Umbilical cord (tissue), 2 donors: Measurements from ENCODE around the gene UNC13C. TPM values are rescaled to one million over a fixed set of nuclear protein-coding genes. Genes with fewer than 3 reads are reported as not detected.

ENCODE experiments used
- DNase-seq: peaks from one replicate; pipeline ENCODE4 v3.0.0-alpha.2; 2015; ENCODE audit warnings: low spot score
- total RNA-seq: library from RNA; depleted of rRNA; stranded (reverse); fragments of >200 nt; gene quantifications from one replicate; pipeline ENCODE4 v1.2.3, GENCODE V29; 2014; ENCODE audit warnings: low replicate concordance; ENCODE audit not compliant: insufficient read depth

UNC13C gene
- total RNA-seq, 1 donor from 2014 or later, result 20.0 TPM

DNA sequence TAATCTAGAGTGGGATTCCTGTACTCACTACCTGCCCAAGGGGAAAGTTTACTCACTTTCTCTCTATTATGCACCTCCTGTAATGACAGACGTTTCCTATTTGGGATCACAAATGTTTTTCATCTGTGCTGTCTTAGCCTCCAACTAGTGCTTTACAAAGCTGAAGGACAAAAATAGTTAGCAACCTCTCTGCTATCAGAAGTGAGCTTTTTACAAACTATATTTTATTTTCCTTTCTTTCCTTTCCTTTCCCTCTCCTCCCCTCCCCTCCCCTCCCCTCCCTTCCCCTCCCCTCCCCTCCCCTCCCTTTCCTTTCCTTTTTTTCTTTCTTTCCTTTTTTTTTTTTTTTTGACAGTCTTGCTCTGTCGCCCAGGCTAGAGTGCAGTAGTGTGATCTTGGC, 130.8 kb downstream of the UNC13C start:
- no peak for DNase-seq

GRCh38 chr15:54119051-54119450, 140.8 kb downstream of the UNC13C start:
- peak; percentile 10 for DNase-seq

GRCh38 chr15:54120949-54121463, 142.8 kb downstream of the UNC13C start:
- no peak for DNase-seq

GRCh38 chr15:54127574-54127973, 149.3 kb downstream of the UNC13C start:
- DNase-seq, result no peak

DNA sequence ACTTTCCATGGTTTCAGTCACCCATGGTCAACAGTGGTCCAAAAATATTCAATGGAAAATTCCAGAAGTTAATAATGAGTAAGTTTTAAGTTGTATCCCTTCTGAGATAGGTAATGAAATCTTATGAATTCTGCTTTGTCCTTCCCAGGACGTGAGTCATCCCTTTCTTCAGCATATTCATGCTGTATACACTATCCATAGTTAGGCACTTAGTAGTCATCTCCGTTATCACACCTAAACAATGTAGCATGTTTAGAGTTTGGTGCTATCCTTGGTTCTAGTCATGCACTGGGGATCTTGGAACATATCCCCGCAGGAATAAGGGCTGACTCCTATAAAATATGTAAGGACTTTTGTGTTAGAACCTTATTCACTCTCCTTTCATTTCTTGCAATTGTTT, 153.2 kb downstream of the UNC13C start:
- no peak for DNase-seq

- no peak for DNase-seq
These were observed 170.9 kb downstream of the UNC13C start for GRCh38 chr15:54149115-54149531.

GRCh38 chr15:54150255-54150654, 172.0 kb downstream of the UNC13C start:
- peak; percentile 93 for DNase-seq

DNA sequence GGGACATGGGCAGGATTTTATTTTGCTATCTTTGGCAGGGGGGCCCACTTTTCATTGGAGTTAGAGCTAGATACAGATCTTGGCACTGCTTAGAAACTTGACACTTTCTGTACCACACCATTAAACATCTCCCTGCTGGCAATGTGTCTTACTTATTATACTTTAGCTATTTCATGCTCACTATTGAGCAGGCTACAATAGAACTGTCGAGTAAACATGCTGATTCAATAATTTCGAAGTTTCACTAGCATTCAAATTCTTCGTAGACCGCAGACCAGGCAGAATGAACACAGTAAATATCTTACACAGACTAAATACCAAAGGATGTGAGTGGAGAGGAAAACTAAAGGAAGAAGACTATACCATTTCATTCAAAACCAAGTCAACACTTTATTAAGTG, 180.8 kb downstream of the UNC13C start:
- DNase-seq, result no peak

- DNase-seq, result no peak
These were observed 209.1 kb downstream of the UNC13C start for GRCh38 chr15:54187325-54187724.

- DNase-seq, result no peak
These were observed 219.8 kb downstream of the UNC13C start for GRCh38 chr15:54197995-54198394.

DNA sequence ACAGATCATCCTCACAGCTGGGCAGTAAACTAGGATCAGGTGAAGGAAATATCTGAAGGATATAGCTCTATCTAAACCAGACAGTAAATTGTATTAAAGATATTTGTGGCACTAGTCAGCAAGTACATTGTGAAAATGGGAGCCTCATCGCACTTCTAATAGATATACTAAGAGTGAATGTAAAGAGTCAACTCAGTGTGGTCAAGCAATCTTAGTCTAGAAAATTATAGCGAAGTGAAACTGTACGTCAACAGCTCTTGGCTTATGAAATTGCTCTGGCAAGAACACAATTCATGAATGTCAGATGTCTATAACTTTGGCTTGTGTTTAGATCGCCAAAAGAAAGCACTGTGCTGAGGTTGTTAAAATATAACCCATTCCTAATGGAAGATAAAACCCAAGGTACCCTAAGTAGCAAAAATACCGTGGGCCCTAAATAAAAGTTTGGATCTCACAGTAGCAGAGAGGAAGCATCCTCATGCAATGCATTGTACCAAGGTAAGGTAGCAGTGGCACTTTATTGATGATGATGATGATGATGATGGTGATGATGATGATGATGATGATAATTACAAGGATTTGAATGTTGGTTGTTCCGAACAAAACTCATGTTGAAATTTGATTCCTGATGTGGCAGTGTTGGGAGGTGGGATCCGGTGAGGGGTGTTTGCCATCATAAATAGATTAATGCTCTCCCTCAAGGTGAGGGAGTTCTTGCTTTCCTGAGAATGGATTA, 228.5 kb downstream of the UNC13C start:
- DNase-seq, result no peak

GRCh38 chr15:54208786-54209185, 230.5 kb downstream of the UNC13C start:
- DNase-seq, result no peak

- DNase-seq, result no peak
These were observed 234.4 kb downstream of the UNC13C start for GRCh38 chr15:54212635-54213034.

- no peak for DNase-seq
These were observed 248.2 kb downstream of the UNC13C start for GRCh38 chr15:54226455-54226854.

- no peak for DNase-seq
These were observed 249.3 kb downstream of the UNC13C start for GRCh38 chr15:54227569-54227968.

DNA sequence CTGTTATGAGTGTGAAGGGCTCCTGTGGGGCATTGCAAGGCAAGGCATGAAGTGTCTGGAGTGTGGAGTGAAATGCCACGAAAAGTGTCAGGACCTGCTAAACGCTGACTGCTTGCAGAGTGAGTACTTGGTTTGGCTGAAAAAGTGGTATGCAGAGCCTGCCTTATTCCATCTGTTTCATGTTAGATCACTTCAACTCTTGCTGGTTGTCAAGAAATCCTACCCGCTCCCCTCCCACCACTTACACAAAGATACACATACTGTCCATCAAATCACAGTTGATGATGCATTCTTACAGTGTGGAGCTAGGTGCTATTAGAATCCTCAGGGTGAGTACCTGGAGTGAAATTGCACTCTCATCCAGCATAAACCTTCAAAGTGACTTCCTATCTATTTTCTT, 272.1 kb downstream of the UNC13C start:
- DNase-seq, result peak; percentile 1

- no peak for DNase-seq
These were observed 277.9 kb downstream of the UNC13C start for GRCh38 chr15:54256190-54256589.

DNA sequence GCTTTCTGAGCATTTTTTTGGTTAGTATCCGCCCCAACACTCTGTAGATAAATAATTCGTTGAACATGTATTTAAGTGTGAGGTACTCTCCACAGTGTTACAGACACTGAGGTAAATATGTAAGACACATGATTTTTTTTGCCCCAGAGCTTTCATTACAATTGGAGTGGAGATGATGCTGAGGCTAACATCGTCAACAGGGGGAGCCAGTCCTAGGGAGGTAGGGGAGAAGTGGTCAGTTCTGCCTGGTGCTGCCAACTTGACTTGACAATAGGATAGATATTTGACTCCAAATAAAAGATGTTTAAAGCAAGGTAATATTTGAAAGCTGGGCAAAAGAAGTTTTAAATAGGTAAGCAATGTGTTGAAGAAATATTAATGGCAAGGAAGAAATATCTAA, 295.7 kb downstream of the UNC13C start:
- no peak for DNase-seq

- DNase-seq, result peak; percentile 2
These were observed 299.6 kb downstream of the UNC13C start for GRCh38 chr15:54277834-54278233.

GRCh38 chr15:54280726-54281125, 302.5 kb downstream of the UNC13C start:
- no peak for DNase-seq

DNA sequence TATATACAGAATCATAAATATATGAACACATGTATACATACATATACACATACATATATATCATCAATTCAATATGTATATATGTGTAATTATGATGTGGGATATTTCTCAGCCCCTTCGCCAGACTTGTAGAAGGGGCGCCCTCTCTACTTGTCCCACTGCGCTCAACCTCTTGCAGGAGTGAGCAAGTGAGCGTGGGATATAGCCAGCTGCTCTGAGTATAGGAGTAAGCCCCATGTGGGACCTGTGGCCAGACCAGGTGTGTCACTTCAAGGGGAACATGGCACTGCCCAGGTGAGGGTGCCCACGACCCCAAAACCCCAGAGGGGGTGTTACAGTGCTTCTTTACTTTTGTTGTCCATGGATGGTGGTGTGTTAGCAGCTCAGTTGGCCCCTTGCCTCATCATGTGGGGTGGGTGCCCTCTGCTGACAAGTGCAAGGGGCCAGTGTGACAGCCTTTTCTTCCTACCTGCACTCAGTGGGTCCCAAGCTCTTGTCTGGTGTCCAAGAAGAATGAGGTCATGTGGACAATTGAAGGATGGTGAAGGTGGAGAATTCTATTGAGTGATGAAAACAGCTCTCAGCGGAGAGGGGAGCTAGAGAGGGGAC, 304.1 kb downstream of the UNC13C start:
- DNase-seq, result no peak

DNA sequence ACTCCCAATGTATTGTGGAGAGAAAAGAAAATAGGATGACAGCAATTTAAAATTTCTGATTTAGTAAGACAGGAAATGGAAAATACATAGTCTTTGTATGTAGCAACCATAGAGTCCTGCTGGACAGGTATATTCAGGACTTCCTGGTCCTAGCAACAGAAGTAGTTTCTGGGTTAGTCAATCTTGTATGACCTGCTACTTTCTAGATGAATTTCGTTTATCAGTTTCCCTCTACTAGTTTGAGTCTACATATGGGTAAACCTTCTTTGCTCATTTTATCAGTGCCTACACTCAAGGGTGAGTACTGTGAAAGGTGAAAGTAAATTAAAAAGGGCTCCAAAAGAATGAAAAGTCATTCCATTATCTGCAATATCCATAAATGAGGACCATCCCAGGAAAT, 309.8 kb downstream of the UNC13C start:
- DNase-seq, result no peak

DNA sequence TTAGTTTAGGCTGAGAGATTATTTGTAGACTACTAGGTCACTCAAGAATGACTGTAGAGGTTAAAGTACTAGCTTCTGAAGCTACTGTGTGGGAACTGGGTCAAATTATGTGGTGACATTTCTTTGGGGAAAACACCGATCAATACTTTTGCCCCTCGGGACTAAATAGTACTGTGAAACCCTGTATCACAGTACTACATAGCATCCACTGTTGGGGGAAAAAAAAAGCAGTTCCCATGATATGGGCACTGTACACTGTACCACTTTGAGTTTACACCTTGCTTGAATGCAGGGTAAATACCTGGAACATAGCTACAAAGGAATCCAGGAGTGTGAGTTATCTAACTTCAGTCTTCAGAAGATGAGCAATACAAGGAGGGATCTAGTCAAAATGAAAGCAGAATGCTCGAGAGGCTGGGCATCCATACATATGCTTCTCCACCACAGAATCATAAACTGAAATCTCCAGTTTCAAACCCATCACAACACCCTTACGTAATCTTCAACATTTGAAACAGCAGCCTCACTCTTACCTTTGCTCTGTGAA, 311.4 kb downstream of the UNC13C start:
- no peak for DNase-seq
